ENCODE measurements around the gene SMTNL2. TPM values are rescaled to one million over a fixed set of nuclear protein-coding genes. Genes with fewer than 3 reads are reported as not detected.
"Not testable (repeated sequence)": the region's sequence is repeated elsewhere in the genome, so short reads cannot be mapped to it uniquely, and the experiment has no call there.

Gene SMTNL2
- total RNA-seq, 2 donors from 2014 or later = not detected

DNA sequence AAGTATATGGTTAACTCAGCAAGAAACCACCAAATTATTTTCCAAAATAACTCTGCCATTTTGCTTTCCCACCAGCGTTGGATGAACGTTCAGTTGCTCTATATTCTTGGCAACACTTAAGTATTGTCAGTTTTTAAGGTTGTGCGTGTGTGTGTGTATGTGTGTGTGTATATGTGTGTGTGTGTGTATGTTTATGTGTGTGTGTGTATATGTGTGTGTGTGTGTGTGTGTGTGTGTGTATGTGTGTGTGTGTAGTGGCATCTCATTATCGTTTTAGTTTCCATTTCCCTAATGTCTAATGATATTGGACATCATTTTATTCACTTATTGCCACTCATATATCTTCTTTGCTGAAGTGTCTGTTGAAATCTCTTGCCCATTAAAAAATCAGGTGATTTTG is 11.2 kb upstream of the SMTNL2 start:
- no peaks in the 10 kb centered on the region for H3K36me3 Mint-ChIP-seq
- ATAC-seq = no peak
- no peak for DNase-seq (ENCODE audit: low spot score in 2 of 2)
- peak overlapping the region; percentile 20 to 65 for H3K27ac Mint-ChIP-seq
- H3K9me3 Mint-ChIP-seq = no peaks in the 10 kb centered on the region

DNA sequence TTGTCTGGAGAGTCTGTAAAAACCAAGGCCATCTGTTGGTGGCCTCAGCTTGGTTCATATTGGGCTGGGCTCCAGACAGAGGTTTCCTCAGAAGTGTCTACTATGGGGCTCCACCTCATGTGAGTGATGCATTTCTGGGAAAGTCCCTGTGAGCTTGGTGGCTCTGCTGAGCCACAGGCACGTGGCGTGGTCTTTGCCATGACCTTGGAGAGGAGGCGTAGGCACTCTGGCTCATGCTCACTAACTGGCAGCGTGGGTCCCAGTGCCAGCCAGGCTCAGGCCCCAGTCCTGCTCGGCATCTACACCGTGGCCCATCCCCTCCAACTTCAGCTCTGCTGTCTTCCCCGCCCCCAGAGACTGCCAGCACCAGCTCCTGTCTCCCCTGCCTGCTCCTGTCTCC is 10.7 kb upstream of the SMTNL2 start:
- Mint-ChIP-seq H3K36me3 (no peaks in the 10 kb centered on the region), H3K9me3 (no peaks in the 10 kb centered on the region), H3K27ac (peak overlapping the region in 1 of 2 donors; percentile 20)
- peak; percentile 95 to 100 for ATAC-seq
- peak; percentile 57 to 83 for DNase-seq (ENCODE audit: low spot score in 2 of 2)

DNA sequence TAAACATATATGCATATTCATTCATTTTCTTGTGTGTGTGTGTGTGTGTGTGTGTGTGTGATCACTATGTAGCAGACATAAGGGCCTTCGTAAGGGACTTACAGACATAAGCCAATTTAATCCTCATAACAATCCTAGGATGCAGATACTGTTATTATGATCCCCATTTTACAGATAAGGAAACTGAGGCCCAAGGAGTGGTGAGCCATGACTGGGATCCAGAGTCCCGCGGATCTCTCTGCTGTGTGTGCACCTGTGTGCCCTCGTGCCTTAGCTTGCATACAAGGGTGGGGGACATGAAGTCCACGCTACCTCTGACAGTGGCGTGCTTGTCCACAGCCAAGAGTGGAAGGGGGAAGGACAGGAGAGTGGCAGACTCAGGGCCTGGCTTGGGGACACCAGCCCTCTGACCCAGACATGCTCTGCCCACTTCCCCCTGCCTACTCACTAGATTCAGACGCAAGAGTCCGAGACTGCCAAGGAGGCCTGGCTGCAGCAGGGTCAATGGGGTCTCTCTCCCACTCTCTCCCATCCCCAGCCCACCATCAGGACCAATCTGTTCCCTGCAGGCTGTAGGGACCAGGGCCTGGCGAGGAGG is 9.8 kb upstream of the SMTNL2 start:
- DNase-seq (ENCODE audit: low spot score in 2 of 2) = no peak

DNA sequence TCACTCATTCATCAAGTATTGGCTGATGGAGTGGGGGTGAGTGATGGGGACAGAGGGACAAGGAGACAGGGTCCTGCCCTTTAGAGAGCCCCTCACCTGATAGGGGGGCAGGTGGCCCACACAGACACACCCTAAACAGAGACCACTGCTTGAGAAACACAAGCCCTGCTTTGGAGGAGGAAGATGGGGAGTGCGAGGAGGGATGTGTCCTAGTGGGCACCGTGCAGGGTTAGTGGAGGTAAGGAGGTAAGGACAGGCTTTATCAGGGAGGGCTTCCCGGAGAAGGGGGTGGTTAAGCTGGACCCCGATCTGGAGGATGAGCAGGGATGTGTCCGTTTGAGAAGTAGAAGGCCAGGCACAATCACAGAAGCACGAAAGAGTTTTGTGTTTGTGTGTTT is 8.2 kb upstream of the SMTNL2 start:
- no peaks in the 10 kb centered on the region for H3K9me3 Mint-ChIP-seq
- no peak for DNase-seq (ENCODE audit: low spot score in 2 of 2)
- peak overlapping the region in 1 of 2 donors; percentile 19 for H3K27ac Mint-ChIP-seq
- ATAC-seq = no peak
- H3K36me3 Mint-ChIP-seq = no peaks in the 10 kb centered on the region

More for the DNA sequence above, 9.8 kb upstream of the SMTNL2 start:
- H3K36me3 Mint-ChIP-seq = no peaks in the 10 kb centered on the region
- ATAC-seq = no peak
- H3K27ac Mint-ChIP-seq = no peak overlapping the region
- H3K9me3 Mint-ChIP-seq = no peaks in the 10 kb centered on the region

- DNase-seq (ENCODE audit: low spot score in 2 of 2) = no peak
- no peaks in the 10 kb centered on the region for H3K9me3 Mint-ChIP-seq
- H3K36me3 Mint-ChIP-seq = no peaks in the 10 kb centered on the region
- ATAC-seq = no peak
- no peak overlapping the region for H3K27ac Mint-ChIP-seq
Measured at GRCh38 chr17:4576729-4577322, 7.5 kb upstream of the SMTNL2 start.

GRCh38 chr17:4577386-4577993 is 6.8 kb upstream of the SMTNL2 start:
- ATAC-seq = no peak
- Mint-ChIP-seq H3K9me3 (no peaks in the 10 kb centered on the region), H3K36me3 (no peaks in the 10 kb centered on the region), H3K27ac (no peak overlapping the region)
- no peak for DNase-seq (ENCODE audit: low spot score in 2 of 2)

DNA sequence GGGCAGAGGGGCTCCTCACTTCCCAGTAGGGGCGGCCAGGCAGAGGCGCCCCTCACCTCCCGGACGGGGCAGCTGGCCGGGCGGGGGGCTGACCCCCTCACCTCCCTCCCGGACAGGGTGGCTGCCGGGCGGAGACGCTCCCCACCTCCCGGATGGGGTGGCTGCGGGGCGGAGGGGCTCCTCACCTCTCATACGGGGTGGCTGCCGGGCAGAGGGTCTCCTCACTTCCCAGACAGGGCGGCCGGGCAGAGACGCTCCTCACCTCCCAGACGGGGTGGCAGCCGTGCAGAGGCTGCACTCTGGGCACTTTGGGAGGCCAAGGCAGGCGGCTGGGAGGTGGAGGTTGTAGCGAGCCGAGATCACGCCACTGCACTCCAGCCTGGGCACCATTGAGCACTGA is 6.0 kb upstream of the SMTNL2 start:
- ATAC-seq; DNase-seq (ENCODE audit: low spot score in 2 of 2); H3K9me3 Mint-ChIP-seq; H3K27ac Mint-ChIP-seq; H3K36me3 Mint-ChIP-seq: not testable (repeated sequence)

DNA sequence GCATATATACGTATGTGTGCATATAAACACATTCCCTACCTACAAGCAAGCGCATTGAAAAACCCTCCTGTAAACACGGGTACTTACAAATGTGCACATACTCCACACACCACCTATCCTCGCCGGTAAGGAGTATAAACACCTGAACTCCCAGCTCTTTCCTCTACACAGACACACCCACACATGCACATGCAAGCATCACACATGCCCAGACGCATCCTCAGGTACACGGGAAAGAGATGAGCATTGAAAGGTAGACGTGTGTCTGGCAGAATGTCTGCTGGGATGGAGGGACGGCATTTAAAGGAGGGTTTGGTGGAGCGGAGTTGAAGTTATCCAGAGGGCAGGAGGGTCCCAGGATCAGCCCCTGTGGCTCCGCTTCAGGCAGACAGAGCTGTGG is 4.7 kb upstream of the SMTNL2 start:
- Mint-ChIP-seq H3K27ac (no peak overlapping the region), H3K36me3 (no peaks in the 10 kb centered on the region), H3K9me3 (no peaks in the 10 kb centered on the region)
- ATAC-seq = no peak
- DNase-seq (ENCODE audit: low spot score in 2 of 2) = no peak

GRCh38 chr17:4580291-4580690 is 4.0 kb upstream of the SMTNL2 start:
- ATAC-seq (peak in 1 of 2 donors; percentile 38), DNase-seq (ENCODE audit: low spot score in 2 of 2) (no peak)
- Mint-ChIP-seq H3K9me3 (no peaks in the 10 kb centered on the region), H3K27ac (no peak overlapping the region), H3K36me3 (no peaks in the 10 kb centered on the region)

DNA sequence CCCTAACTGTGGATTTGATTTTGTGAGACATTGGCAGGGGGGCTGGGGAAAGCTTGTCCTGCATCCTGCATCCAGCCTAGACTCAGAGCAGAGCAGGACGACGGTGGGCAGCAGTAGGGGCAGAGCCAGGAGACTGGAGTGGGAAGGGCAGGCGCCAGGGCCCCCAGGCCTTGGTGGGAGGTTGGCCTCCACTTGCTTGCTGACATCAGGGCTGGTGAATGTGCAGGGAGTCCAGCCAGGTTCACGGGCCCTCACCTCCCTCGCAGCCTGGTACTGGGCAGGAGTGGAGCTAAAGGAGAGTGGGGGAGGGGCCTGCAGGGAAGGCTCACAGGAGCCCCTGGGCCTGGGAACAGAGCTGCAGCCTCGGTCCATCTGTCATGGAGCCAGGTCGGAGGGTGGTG is 2.2 kb upstream of the SMTNL2 start:
- ATAC-seq = no peak
- Mint-ChIP-seq H3K27ac (no peak overlapping the region), H3K36me3 (no peaks in the 10 kb centered on the region), H3K9me3 (no peaks in the 10 kb centered on the region)
- DNase-seq (ENCODE audit: low spot score in 2 of 2) = no peak

DNA sequence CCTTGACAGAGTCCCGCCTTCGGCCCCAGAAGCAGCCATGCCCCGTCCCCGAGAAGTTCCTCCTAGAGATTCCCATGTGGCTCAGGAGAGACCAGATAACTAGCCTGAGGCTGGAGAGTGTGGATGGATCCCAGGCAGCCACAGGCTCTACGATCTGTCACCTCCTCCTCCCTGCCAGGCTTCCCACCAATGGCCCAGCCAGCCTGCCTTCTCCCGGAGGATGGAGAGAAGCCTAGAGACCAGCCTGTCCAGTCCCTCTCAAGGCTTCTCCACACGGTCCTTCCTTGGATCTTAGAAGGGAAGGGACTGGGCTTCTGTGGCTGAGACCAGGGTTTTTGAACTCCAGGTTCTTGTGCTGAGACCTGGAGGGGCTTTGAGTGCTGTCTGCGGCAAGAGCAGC is 1.6 kb upstream of the SMTNL2 start:
- H3K27ac Mint-ChIP-seq = no peak overlapping the region
- ATAC-seq (no peak), DNase-seq (ENCODE audit: low spot score in 2 of 2) (no peak)
- no peaks in the 10 kb centered on the region for H3K9me3 Mint-ChIP-seq
- H3K36me3 Mint-ChIP-seq = no peaks in the 10 kb centered on the region

- ATAC-seq (no peak), DNase-seq (ENCODE audit: low spot score in 2 of 2) (no peak)
- no peaks in the 10 kb centered on the region for H3K36me3 Mint-ChIP-seq
- no peaks in the 10 kb centered on the region for H3K9me3 Mint-ChIP-seq
- H3K27ac Mint-ChIP-seq = no peak overlapping the region
Measured at GRCh38 chr17:4583206-4583605, 1.1 kb upstream of the SMTNL2 start.

DNA sequence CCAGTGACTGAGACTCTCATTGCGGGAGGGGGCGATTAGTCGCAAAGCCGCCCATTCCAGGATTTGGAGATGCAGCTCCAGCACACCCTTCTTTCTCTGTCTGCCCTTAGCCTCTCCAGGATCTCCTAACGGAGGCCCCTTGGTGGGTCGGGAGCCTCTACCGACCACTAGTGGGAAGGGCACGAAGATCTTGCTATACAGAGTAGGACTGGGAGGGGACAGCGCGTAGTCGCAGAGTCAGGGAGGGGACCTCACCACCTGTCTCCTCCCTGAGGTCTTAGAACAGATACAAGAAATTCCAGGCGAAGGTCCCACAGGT is 588 bp upstream of the SMTNL2 start:
- H3K9me3 Mint-ChIP-seq = no peaks in the 10 kb centered on the region
- ATAC-seq = peak; percentile 12 to 39
- no peaks in the 10 kb centered on the region for H3K36me3 Mint-ChIP-seq
- DNase-seq (ENCODE audit: low spot score in 2 of 2) = no peak
- no peak overlapping the region for H3K27ac Mint-ChIP-seq

- Mint-ChIP-seq H3K36me3 (no peaks in the 10 kb centered on the region), H3K27ac (no peak overlapping the region), H3K9me3 (no peaks in the 10 kb centered on the region)
- DNase-seq (ENCODE audit: low spot score in 2 of 2) (no peak), ATAC-seq (no peak)
Measured at GRCh38 chr17:4584917-4585637, 748 bp downstream of the SMTNL2 start.

DNA sequence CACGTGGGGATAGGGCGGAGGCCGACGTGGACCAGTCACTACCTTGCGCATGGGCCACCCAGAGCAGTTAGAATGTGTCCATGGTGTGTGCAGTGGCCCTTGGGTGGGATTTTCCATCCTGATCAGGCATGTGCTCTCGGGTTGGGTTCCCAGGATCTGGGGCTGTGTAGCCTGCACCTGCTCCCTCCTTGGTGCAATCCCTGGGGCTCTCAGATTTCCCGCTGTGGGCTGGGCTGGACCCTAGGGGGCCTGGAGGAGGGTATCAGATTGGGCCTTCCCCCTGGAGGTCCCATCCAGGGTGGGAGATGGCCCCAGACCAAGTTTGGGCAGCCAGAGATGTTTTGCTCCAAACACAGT is 1.3 kb downstream of the SMTNL2 start:
- Mint-ChIP-seq H3K9me3 (no peaks in the 10 kb centered on the region), H3K27ac (no peak overlapping the region), H3K36me3 (no peaks in the 10 kb centered on the region)
- DNase-seq (ENCODE audit: low spot score in 2 of 2) = no peak
- no peak for ATAC-seq

DNA sequence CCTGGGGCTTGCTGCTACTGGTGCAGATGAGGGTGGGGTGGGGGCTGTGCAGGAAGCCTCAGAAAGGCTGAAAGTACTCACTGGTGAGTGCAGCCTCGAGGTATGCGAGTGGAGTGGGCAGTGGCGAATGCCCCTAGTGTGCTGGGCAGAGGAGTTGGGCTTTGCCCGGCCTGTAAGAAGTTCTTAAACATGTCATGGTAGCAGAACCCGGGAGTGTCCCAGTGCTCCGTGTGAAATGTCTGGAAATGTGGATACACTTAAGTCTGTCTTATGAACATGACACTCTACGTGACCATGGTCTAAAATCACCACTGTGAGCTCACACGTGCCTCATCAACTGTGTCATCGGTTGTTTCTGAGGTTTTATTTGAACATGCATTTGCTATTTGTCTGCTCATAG is 1.7 kb downstream of the SMTNL2 start:
- ATAC-seq = no peak

GRCh38 chr17:4587195-4587594 is 2.9 kb downstream of the SMTNL2 start:
- Mint-ChIP-seq H3K9me3 (no peaks in the 10 kb centered on the region), H3K27ac (no peak overlapping the region), H3K36me3 (no peaks in the 10 kb centered on the region)
- DNase-seq (ENCODE audit: low spot score in 2 of 2) (no peak), ATAC-seq (no peak)

More for the DNA sequence above, 1.7 kb downstream of the SMTNL2 start:
- no peaks in the 10 kb centered on the region for H3K36me3 Mint-ChIP-seq
- no peak overlapping the region for H3K27ac Mint-ChIP-seq
- no peak for DNase-seq (ENCODE audit: low spot score in 2 of 2)
- no peaks in the 10 kb centered on the region for H3K9me3 Mint-ChIP-seq

- no peaks in the 10 kb centered on the region for H3K36me3 Mint-ChIP-seq
- ATAC-seq (no peak), DNase-seq (ENCODE audit: low spot score in 2 of 2) (no peak)
- no peaks in the 10 kb centered on the region for H3K9me3 Mint-ChIP-seq
- H3K27ac Mint-ChIP-seq = no peak overlapping the region
Measured at GRCh38 chr17:4587803-4588202, 3.5 kb downstream of the SMTNL2 start.

Data from activated naive CD4-positive, alpha-beta T cell treated with anti-CD3 and anti-CD28 coated beads, Interleukin-2, amount 50 U/mL, for 72 hours (primary cell).